NCI-H82 treated with DMSO at 0.1 percent for 48 hours (cell line): ENCODE data around the gene PTPN12.
"Not testable (repeated sequence)": the region's sequence is repeated elsewhere in the genome, so short reads cannot be mapped to it uniquely, and the experiment has no call there.

ENCODE experiments used
- DNase-seq: peaks from one replicate; lab custom pipeline; 2025; ENCODE audit not compliant: unreplicated experiment; lab: John Stamatoyannopoulos, UW

Gene PTPN12

GRCh38 chr7:77537136-77537777 is at the start of gene PTPN12:
Gene PTPN12, plus strand, starts transcription at chr7:77537295. Its CDS starts 252 bp downstream, at chr7:77537547.
- no peak for DNase-seq

GRCh38 chr7:77488986-77489385 is 48.1 kb upstream of the PTPN12 start:
- DNase-seq: no peak

- no peak for DNase-seq
These were observed 40.0 kb upstream of the PTPN12 start for GRCh38 chr7:77497079-77497478.

- no peak for DNase-seq
These were observed 38.3 kb upstream of the PTPN12 start for GRCh38 chr7:77498659-77499379.

GRCh38 chr7:77501192-77501515 is 35.9 kb upstream of the PTPN12 start:
- no peak for DNase-seq

- no peak for DNase-seq
These were observed 32.1 kb upstream of the PTPN12 start for GRCh38 chr7:77504951-77505350.

- DNase-seq: no peak
These were observed 30.2 kb upstream of the PTPN12 start for GRCh38 chr7:77506899-77507298.

- DNase-seq: not testable (repeated sequence)
These were observed 24.0 kb upstream of the PTPN12 start for GRCh38 chr7:77513002-77513670.

GRCh38 chr7:77516085-77516484 is 21.0 kb upstream of the PTPN12 start:
- no peak for DNase-seq

- DNase-seq: no peak
These were observed 16.8 kb upstream of the PTPN12 start for GRCh38 chr7:77520261-77520660.

GRCh38 chr7:77521537-77521936 is 15.6 kb upstream of the PTPN12 start:
- not testable (repeated sequence) for DNase-seq

GRCh38 chr7:77524731-77525130 is 12.4 kb upstream of the PTPN12 start:
- DNase-seq: no peak

- DNase-seq: no peak
These were observed 11.9 kb upstream of the PTPN12 start for GRCh38 chr7:77525231-77525630.

- DNase-seq: no peak
These were observed 8.7 kb upstream of the PTPN12 start for GRCh38 chr7:77528368-77528767.

GRCh38 chr7:77529279-77529678 is 7.8 kb upstream of the PTPN12 start:
- DNase-seq: no peak

GRCh38 chr7:77531038-77531437 is 6.1 kb upstream of the PTPN12 start:
- no peak for DNase-seq

- DNase-seq: no peak
These were observed 4.8 kb upstream of the PTPN12 start for GRCh38 chr7:77532247-77532646.

- DNase-seq: not testable (repeated sequence)
These were observed 4.4 kb upstream of the PTPN12 start for GRCh38 chr7:77532732-77533131.

- DNase-seq: not testable (repeated sequence)
These were observed 3.0 kb upstream of the PTPN12 start for GRCh38 chr7:77534046-77534445.

GRCh38 chr7:77536017-77536412 is 1.1 kb upstream of the PTPN12 start:
- no peak for DNase-seq

- peak; percentile 86 for DNase-seq
These were observed 521 bp upstream of the PTPN12 start for GRCh38 chr7:77536413-77537135.
